IMR-90 (cell line): ENCODE data around the gene TANGO2. TPM values are rescaled to one million over a fixed set of nuclear protein-coding genes. Genes with fewer than 3 reads are reported as not detected.

Experiments used
- ATAC-seq: fragments of 200-7000 bp; cut with Tn5 transposase; 2 replicates; pipeline ENCODE4 v1.9.1; 2020; ENCODE audit warnings: low read depth, mild to moderate bottlenecking, moderate library complexity
- BruUV-seq: library from RNA; stranded (reverse); fragments of 400-500 nt; replicated peaks from 2 replicates; lab custom pipeline; 2021; lab: Mats Ljungman, UMichigan
- CTCF ChIA-PET: fragments of 300-600 bp; formaldehyde crosslinking; extraction: SDS; loops from one replicate; lab custom pipeline; 2021; ENCODE audit warnings: antibody characterized with exemption; lab: Yijun Ruan, JAX
- POLR2A ChIA-PET: fragments of 300-600 bp; sonication (Branson Sonifier 250); formaldehyde crosslinking; loops from one replicate; lab custom pipeline; 2022; ENCODE audit warnings: antibody characterized with exemption; ENCODE audit not compliant: unreplicated experiment; lab: Charles Lee
- DNase-seq: peaks from one replicate; pipeline ENCODE4 v3.0.0; 2013
- H2AFZ ChIP-seq: replicated peaks from 2 replicates; pipeline ENCODE3; 2013; ENCODE audit warnings: low read length, mild to moderate bottlenecking; ENCODE audit not compliant: poor library complexity
- H2AK5ac ChIP-seq: 2 replicates; pipeline ENCODE4 v1.6.1; 2013; ENCODE audit warnings: low read depth, low read length, inconsistent platforms
- H2AK9ac ChIP-seq: replicated peaks from 2 replicates; pipeline ENCODE3; 2013; ENCODE audit warnings: mild to moderate bottlenecking, low read depth, low read length, moderate library complexity; ENCODE audit not compliant: poor library complexity
- H2BK120ac ChIP-seq: 2 replicates; pipeline ENCODE4 v1.6.1; 2013; ENCODE audit warnings: low read depth, low read length, inconsistent platforms
- H2BK15ac ChIP-seq: 3 replicates; pipeline ENCODE4 v1.6.1; 2013; ENCODE audit warnings: low read depth, low read length, inconsistent platforms
- H2BK20ac ChIP-seq: 2 replicates; pipeline ENCODE4 v1.6.1; 2013; ENCODE audit warnings: low read depth, mild to moderate bottlenecking, inconsistent platforms, low read length, moderate library complexity
- H2BK5ac ChIP-seq: 2 replicates; pipeline ENCODE4 v1.6.1; 2013; ENCODE audit warnings: mild to moderate bottlenecking, low read depth, low read length, inconsistent platforms; ENCODE audit not compliant: poor library complexity, severe bottlenecking
- H3K14ac ChIP-seq: replicated peaks from 2 replicates; pipeline ENCODE4 v1.6.1; 2013; ENCODE audit warnings: low read depth, low read length, inconsistent platforms
- H3K18ac ChIP-seq: 2 replicates; pipeline ENCODE4 v1.6.1; 2013; ENCODE audit warnings: low read depth, low read length, control low read depth
- H3K23ac ChIP-seq: 2 replicates; pipeline ENCODE4 v1.6.1; 2013; ENCODE audit warnings: low read depth, low read length, inconsistent platforms
- H3K27ac ChIP-seq: 2 replicates; pipeline ENCODE4 v1.5.1; 2013; ENCODE audit warnings: mild to moderate bottlenecking, control low read depth, low read length; ENCODE audit not compliant: insufficient read depth
- H3K27me3 ChIP-seq: 2 replicates; pipeline ENCODE4 v1.6.1; 2013; ENCODE audit warnings: low read length; ENCODE audit not compliant: control insufficient read depth, insufficient read depth
- H3K36me3 ChIP-seq: 2 replicates; pipeline ENCODE4 v1.6.1; 2013; ENCODE audit warnings: low read length, mixed read lengths; ENCODE audit not compliant: control insufficient read depth, insufficient read depth
- H3K4ac ChIP-seq: 2 replicates; pipeline ENCODE4 v1.6.1; 2013; ENCODE audit warnings: low read depth, low read length, inconsistent platforms
- H3K4me1 ChIP-seq: 2 replicates; pipeline ENCODE4 v1.6.1; 2013; ENCODE audit warnings: low read length, mixed read lengths; ENCODE audit not compliant: control insufficient read depth, insufficient read depth
- H3K4me2 ChIP-seq: 2 replicates; pipeline ENCODE4 v1.6.1; 2013; ENCODE audit warnings: low read depth, mild to moderate bottlenecking, control low read depth, low read length, moderate library complexity
- H3K4me3 ChIP-seq: 2 replicates; pipeline ENCODE4 v1.5.1; 2013; ENCODE audit warnings: low read depth, mild to moderate bottlenecking, control low read depth, low read length, moderate library complexity; ENCODE audit not compliant: insufficient read depth
- H3K56ac ChIP-seq: 2 replicates; pipeline ENCODE4 v1.6.1; 2013; ENCODE audit warnings: low read length, inconsistent platforms; ENCODE audit not compliant: insufficient read depth; ENCODE audit errors: extremely low read depth
- H3K79me1 ChIP-seq, 2 experiments: 2 replicates each; pipeline ENCODE4 v1.6.1; 2013; ENCODE audit warnings: low read length in 2 of 2, inconsistent platforms in 1 of 2, low read depth in 1 of 2
- H3K9ac ChIP-seq: 2 replicates; pipeline ENCODE4 v1.6.1; 2013; ENCODE audit warnings: low read depth, low read length, control low read depth
- H3K9me1 ChIP-seq: 2 replicates; pipeline ENCODE4 v1.6.1; 2013; ENCODE audit warnings: low read length, inconsistent platforms; ENCODE audit not compliant: insufficient read depth
- H3K9me3 ChIP-seq: 2 replicates; pipeline ENCODE4 v1.6.1; 2013; ENCODE audit warnings: low read length; ENCODE audit not compliant: control insufficient read depth, insufficient read depth
- H4K20me1 ChIP-seq: 2 replicates; pipeline ENCODE4 v1.6.1; 2013; ENCODE audit warnings: low read length, inconsistent platforms; ENCODE audit not compliant: insufficient read depth
- H4K5ac ChIP-seq: 2 replicates; pipeline ENCODE4 v1.6.1; 2013; ENCODE audit warnings: mild to moderate bottlenecking, low read depth, low read length, control low read depth
- H4K8ac ChIP-seq, 2 experiments: 2 replicates each; pipeline ENCODE4 v1.6.1; 2013; ENCODE audit warnings: low read depth in 2 of 2, low read length in 2 of 2, control low read depth in 1 of 2, inconsistent platforms in 1 of 2
- H4K91ac ChIP-seq: 2 replicates; pipeline ENCODE4 v1.6.1; 2013; ENCODE audit warnings: low read depth, low read length, inconsistent platforms; ENCODE audit not compliant: insufficient read depth
- BHLHE40 ChIP-seq: fragments of 150-350 bp; IDR thresholded peaks from 2 replicates; pipeline ENCODE4 v1.6.1; 2016; ENCODE audit warnings: mild to moderate bottlenecking, low read depth, low read length
- CEBPB ChIP-seq: IDR thresholded peaks from 2 replicates; pipeline ENCODE4 v1.6.1; 2012; ENCODE audit warnings: low read depth, low read length, improper control_type of control experiment
- CHD1 ChIP-seq: IDR thresholded peaks from 2 replicates; pipeline ENCODE4 v1.6.1; 2012; ENCODE audit warnings: low read depth, low read length, improper control_type of control experiment
- CTCF ChIP-seq: conservative IDR thresholded peaks from 2 replicates; pipeline ENCODE4 v1.5.1; 2012; ENCODE audit warnings: mild to moderate bottlenecking, low read depth, low read length, improper control_type of control experiment
- ELK1 ChIP-seq: fragments of 150-350 bp; IDR thresholded peaks from 2 replicates; pipeline ENCODE4 v1.6.1; 2016; ENCODE audit warnings: low read depth, mild to moderate bottlenecking, low read length, moderate library complexity, borderline replicate concordance
- FOS ChIP-seq: fragments of 150-350 bp; IDR thresholded peaks from 2 replicates; pipeline ENCODE4 v1.6.1; 2016; ENCODE audit warnings: low read depth, low read length
- MAFK ChIP-seq: IDR thresholded peaks from 2 replicates; pipeline ENCODE4 v1.6.1; 2012; ENCODE audit warnings: low read depth, low read length, improper control_type of control experiment
- MAZ ChIP-seq: IDR thresholded peaks from 2 replicates; pipeline ENCODE4 v1.6.1; 2012; ENCODE audit warnings: low read depth, mild to moderate bottlenecking, low read length, improper control_type of control experiment, moderate library complexity, borderline replicate concordance
- MXI1 ChIP-seq: IDR thresholded peaks from 2 replicates; pipeline ENCODE4 v1.6.1; 2012; ENCODE audit warnings: low read depth, mild to moderate bottlenecking, low read length, moderate library complexity, borderline replicate concordance
- NFE2L2 ChIP-seq: fragments of 150-350 bp; IDR thresholded peaks from 2 replicates; pipeline ENCODE4 v1.6.1; 2016; ENCODE audit warnings: low read depth, mild to moderate bottlenecking, low read length
- POLR2A ChIP-seq: IDR thresholded peaks from 2 replicates; pipeline ENCODE4 v1.6.1; 2012; ENCODE audit warnings: mild to moderate bottlenecking, low read depth, low read length
- RAD21 ChIP-seq: IDR thresholded peaks from 2 replicates; pipeline ENCODE4 v1.6.1; 2012; ENCODE audit warnings: low read length, improper control_type of control experiment
- RCOR1 ChIP-seq: IDR thresholded peaks from 2 replicates; pipeline ENCODE4 v1.6.1; 2012; ENCODE audit warnings: mild to moderate bottlenecking, low read length, improper control_type of control experiment; ENCODE audit not compliant: insufficient replicate concordance
- RFX5 ChIP-seq: IDR thresholded peaks from 2 replicates; pipeline ENCODE4 v1.8.0; 2012; ENCODE audit warnings: low read depth, mild to moderate bottlenecking, low read length, moderate library complexity
- SMC3 ChIP-seq: fragments of 150-350 bp; IDR thresholded peaks from 2 replicates; pipeline ENCODE4 v1.6.1; 2016; ENCODE audit warnings: low read depth, mild to moderate bottlenecking, antibody characterized with exemption, low read length, moderate library complexity
- USF2 ChIP-seq: fragments of 150-350 bp; IDR thresholded peaks from 2 replicates; pipeline ENCODE4 v1.6.1; 2017; ENCODE audit warnings: mild to moderate bottlenecking, antibody characterized with exemption, low read length, low read depth
- WGBS, 2 experiments: methylation state at CpG; one replicate each; pipeline versions ENCODE4 v1.1.5 to v1.1.7; 2013; ENCODE audit warnings: missing lambda C conversion rate in 2 of 2; ENCODE audit not compliant: insufficient read length in 1 of 2; ENCODE audit errors: extremely low coverage in 2 of 2; 5-methylcytosine and 5-hydroxymethylcytosine counted together
- dilution Hi-C: fragments of 300-500 bp; cut with HindIII; formaldehyde crosslinking; loops from one replicate; pipeline ENCODE4 v1.14.3; 2018; ENCODE audit warnings: low sequenced_read_pairs; ENCODE audit not compliant: unreplicated experiment
- in situ Hi-C: fragments of 300-500 bp; cut with MboI; formaldehyde crosslinking; loops from 3 replicates; pipeline ENCODE4 v1.14.3; 2019; ENCODE audit warnings: low sequenced_read_pairs, inconsistent platforms, mixed read lengths
- intact Hi-C: fragments of 100-400 bp; cut with micrococcal nuclease; formaldehyde crosslinking; loops from 2 replicates; pipeline ENCODE4 v1.10.0; 2022
- polyA plus RNA-seq, 3 experiments: library from polyadenylated mRNA; depleted of rRNA; stranded (reverse); fragments of >200 nt; gene quantifications; 2 replicates each; pipeline ENCODE4 v1.2.3, GENCODE V29; 2012; ENCODE audit warnings: low replicate concordance in 1 of 3
- total RNA-seq: library from RNA; depleted of rRNA; stranded (reverse); fragments of >200 nt; gene quantifications from 2 replicates; pipeline ENCODE4 v1.2.3, GENCODE V29; 2012

The TANGO2 gene
- total and polyA plus RNA-seq, 2 of the 4 experiments (the other 2 are of a cell fraction), result 45.1 to 75.1 TPM

GRCh38 chr22:20038574-20038973 is 17.7 kb downstream of the TANGO2 start:
- H3K14ac ChIP-seq, result no peak overlapping the region
- H2BK15ac ChIP-seq, result no peak overlapping the region
- TF ChIP-seq FOS (no peak), CHD1 (no peak), RFX5 (no peak), USF2 (no peak), CEBPB (no peak), POLR2A (no peak), BHLHE40 (no peak), RCOR1 (no peak), MAFK (no peak), SMC3 (no peak), RAD21 (no peak), ELK1 (no peak), MAZ (no peak), NFE2L2 (no peak), CTCF (no peak), MXI1 (no peak)
- no peak overlapping the region for H3K23ac ChIP-seq
- no peak overlapping the region for H2AK5ac ChIP-seq
- no peak overlapping the region for H2BK120ac ChIP-seq
- ChIA-PET CTCF (no interaction called here), POLR2A (no interaction called here)
- no peak overlapping the region for H3K9ac ChIP-seq
- no peak overlapping the region for H3K4ac ChIP-seq
- H3K9me3 ChIP-seq, result no peaks in the 10 kb centered on the region
- dilution Hi-C loops, result no loop called here
- peaks cover 22% of the 10 kb centered on the region for H4K20me1 ChIP-seq
- DNase-seq (no peak), ATAC-seq (no peak)
- no peak overlapping the region for H4K91ac ChIP-seq
- in situ Hi-C loops, result no loop called here
- no peak overlapping the region for H3K56ac ChIP-seq
- 94% methylated on average over 5 of the region's 7 CpGs; no CpG with 5 or more reads in 1 of the 2 experiments for WGBS, 2 experiments
- no peak overlapping the region for H2BK5ac ChIP-seq
- H3K9me1 ChIP-seq, result peaks cover 3% of the 10 kb centered on the region; the same call in 1 of the 2 replicates
- BruUV-seq, result no TSS peak
- no peak overlapping the region for H2BK20ac ChIP-seq
- H4K5ac ChIP-seq, result no peak overlapping the region
- no peak overlapping the region for H2AK9ac ChIP-seq
- peaks cover 33% of the 10 kb centered on the region for H3K36me3 ChIP-seq
- no peak overlapping the region for H4K8ac ChIP-seq
- peaks cover 10 to 30% of the 10 kb centered on the region in 2 experiments for H3K79me1 ChIP-seq
- no peak overlapping the region for H3K18ac ChIP-seq
- H3K4me3 ChIP-seq, result no peak overlapping the region
- intact Hi-C loops, result no loop called here
- H3K27me3 ChIP-seq, result no peaks in the 10 kb centered on the region
- no peak overlapping the region for H2AFZ ChIP-seq
- H3K4me1 ChIP-seq, result no peaks in the 10 kb centered on the region
- H3K27ac ChIP-seq, result no peak overlapping the region
- no peak overlapping the region for H3K4me2 ChIP-seq
